SK-N-SH (cell line): ENCODE data around the gene TAS2R38. TPM values are rescaled to one million over a fixed set of nuclear protein-coding genes. Genes with fewer than 3 reads are reported as not detected.

Source experiments
- CTCF ChIA-PET: fragments of 300-600, 350-600 bp; formaldehyde crosslinking; extraction: SDS; loops from one replicate; lab custom pipeline; 2021; lab: Yijun Ruan, JAX
- POLR2A ChIA-PET: fragments of 350-600 bp; sonication (Branson Sonifier 250); formaldehyde crosslinking; extraction: SDS; loops from one replicate; lab custom pipeline; 2020; ENCODE audit warnings: antibody characterized with exemption, inconsistent platforms; lab: Yijun Ruan, JAX
- DNase-seq: peaks from one replicate; pipeline ENCODE4 v3.0.0; 2012
- H2AFZ ChIP-seq: fragments of 200-600 bp; sonication (generic); 2 replicates; pipeline ENCODE4 v1.8.1; 2016; ENCODE audit warnings: antibody characterized with exemption, mild to moderate bottlenecking, low read depth
- H3F3A ChIP-seq: fragments of 200-600 bp; sonication (generic); replicated peaks from 2 replicates; pipeline ENCODE3; 2016; ENCODE audit warnings: antibody characterized with exemption, mild to moderate bottlenecking; ENCODE audit not compliant: insufficient read depth
- H3K27ac ChIP-seq, 2 experiments: fragments of 200-500 bp in 1 of 2; fragments of 200-600 bp in 1 of 2; sonication (Bioruptor generic) in 1 of 2; sonication (generic), shearing (Covaris generic) in 1 of 2; 2 replicates each; pipeline versions ENCODE4 v1.5.1 to v1.6.1; 2014 to 2016; ENCODE audit warnings: low read depth in 2 of 2, inconsistent platforms in 1 of 2, low read length in 1 of 2, mild to moderate bottlenecking in 1 of 2, mixed read lengths in 1 of 2
- H3K27me3 ChIP-seq: fragments of 200-600 bp; sonication (generic), shearing (Covaris generic); 2 replicates; pipeline ENCODE4 v1.6.1; 2016; ENCODE audit warnings: mixed run types; ENCODE audit not compliant: insufficient read depth
- H3K36me3 ChIP-seq, 2 experiments: fragments of 200-500 bp in 1 of 2; fragments of 200-600 bp in 1 of 2; sonication (Bioruptor generic) in 1 of 2; sonication (generic) in 1 of 2; replicated peaks in 1 of 2; 2 replicates each; pipeline versions ENCODE3 to v1.5.1; 2014 to 2016; ENCODE audit warnings: low read length in 1 of 2, mild to moderate bottlenecking in 1 of 2; ENCODE audit not compliant: insufficient read depth in 2 of 2, control insufficient read depth in 1 of 2
- H3K4me1 ChIP-seq, 2 experiments: fragments of 200-500 bp in 1 of 2; fragments of 200-600 bp in 1 of 2; sonication (Bioruptor generic) in 1 of 2; sonication (generic), shearing (Covaris generic) in 1 of 2; 2 replicates each; pipeline versions ENCODE4 v1.5.1 to v1.6.1; 2014 to 2016; ENCODE audit warnings: low read depth in 1 of 2, low read length in 1 of 2, mixed run types in 1 of 2; ENCODE audit not compliant: insufficient read depth in 2 of 2, control insufficient read depth in 1 of 2
- H3K4me2 ChIP-seq: fragments of 200-600 bp; sonication (generic), shearing (Covaris generic); 2 replicates; pipeline ENCODE4 v1.6.1; 2017; ENCODE audit warnings: mixed run types
- H3K4me3 ChIP-seq, 2 experiments: fragments of 200-500 bp in 1 of 2; fragments of 200-600 bp in 1 of 2; sonication (Bioruptor generic) in 1 of 2; sonication (generic), shearing (Covaris generic) in 1 of 2; 2 replicates each; pipeline versions ENCODE4 v1.5.1 to v1.8.1; 2014 to 2016; ENCODE audit warnings: low read depth in 2 of 2, inconsistent platforms in 1 of 2, low read length in 1 of 2, mild to moderate bottlenecking in 1 of 2, mixed read lengths in 1 of 2, moderate library complexity in 1 of 2
- H3K79me2 ChIP-seq: fragments of 200-600 bp; sonication (generic); 2 replicates; pipeline ENCODE4 v1.8.1; 2017; ENCODE audit warnings: mild to moderate bottlenecking; ENCODE audit not compliant: insufficient read depth
- H3K9ac ChIP-seq: fragments of 200-600 bp; sonication (generic); 2 replicates; pipeline ENCODE4 v1.6.1; 2017; ENCODE audit warnings: mixed run types
- H3K9me2 ChIP-seq: fragments of 200-600 bp; sonication (generic); 2 replicates; pipeline ENCODE4 v1.6.1; 2017; ENCODE audit warnings: mixed run types
- H3K9me3 ChIP-seq: fragments of 200-600 bp; sonication (generic); 2 replicates; pipeline ENCODE4 v1.6.1; 2017; ENCODE audit warnings: mixed run types, mild to moderate bottlenecking, moderate library complexity
- H4K20me1 ChIP-seq: fragments of 200-600 bp; sonication (generic); 2 replicates; pipeline ENCODE4 v1.6.1; 2017; ENCODE audit warnings: mild to moderate bottlenecking, mixed run types; ENCODE audit not compliant: insufficient read depth
- CTCF ChIP-seq: fragments of 200-600 bp; sonication (generic); IDR thresholded peaks from 2 replicates; pipeline ENCODE4 v1.6.1; 2017; ENCODE audit warnings: antibody characterized with exemption, mild to moderate bottlenecking, moderate library complexity
- ELF1 ChIP-seq: IDR thresholded peaks from 2 replicates; pipeline ENCODE4 v1.4.0; 2012
- EP300 ChIP-seq, 2 experiments: IDR thresholded peaks; 2 replicates each; pipeline versions ENCODE4 v1.4.0 to v1.6.1; 2012; ENCODE audit warnings: borderline replicate concordance in 1 of 2, low read depth in 1 of 2, low read length in 1 of 2
- EZH2phosphoT487 ChIP-seq: fragments of 200-600 bp; sonication (generic); IDR thresholded peaks from 2 replicates; pipeline ENCODE4 v1.6.1; 2017; ENCODE audit warnings: low read depth, mixed run types, mild to moderate bottlenecking, antibody characterized with exemption, moderate library complexity, borderline replicate concordance
- FOSL2 ChIP-seq: IDR thresholded peaks from 2 replicates; pipeline ENCODE4 v1.4.0; 2012; ENCODE audit warnings: low read depth, mild to moderate bottlenecking, moderate library complexity, borderline replicate concordance
- GABPA ChIP-seq: IDR thresholded peaks from 2 replicates; pipeline ENCODE4 v1.4.0; 2012; ENCODE audit warnings: low read depth, mild to moderate bottlenecking
- GATA2 ChIP-seq: sonication (generic); formaldehyde crosslinking; IDR thresholded peaks from 2 replicates; pipeline ENCODE4 v1.5.0; 2020; ENCODE audit warnings: mild to moderate bottlenecking, missing genetic modification reagents
- NRF1 ChIP-seq: IDR thresholded peaks from 2 replicates; pipeline ENCODE4 v1.6.1; 2012; ENCODE audit warnings: low read depth, mild to moderate bottlenecking, low read length
- RCOR1 ChIP-seq: fragments of 150-350 bp; IDR thresholded peaks from 2 replicates; pipeline ENCODE4 v1.6.1; 2017; ENCODE audit warnings: antibody characterized with exemption, low read length
- RXRA ChIP-seq: IDR thresholded peaks from 2 replicates; pipeline ENCODE4 v1.4.0; 2012; ENCODE audit warnings: low read depth, mild to moderate bottlenecking, borderline replicate concordance
- SIN3A ChIP-seq: IDR thresholded peaks from 2 replicates; pipeline ENCODE4 v1.6.1; 2012; ENCODE audit warnings: low read depth, mild to moderate bottlenecking, low read length, moderate library complexity, borderline replicate concordance
- TCF12 ChIP-seq: IDR thresholded peaks from 2 replicates; pipeline ENCODE4 v1.4.0; 2012
- USF2 ChIP-seq: fragments of 150-350 bp; IDR thresholded peaks from 2 replicates; pipeline ENCODE4 v1.6.1; 2017; ENCODE audit warnings: antibody characterized with exemption, low read length, low read depth, borderline replicate concordance
- YY1 ChIP-seq: IDR thresholded peaks from 2 replicates; pipeline ENCODE4 v1.4.0; 2012; ENCODE audit warnings: low read depth, mild to moderate bottlenecking
- ZBTB33 ChIP-seq: IDR thresholded peaks from 2 replicates; pipeline ENCODE4 v1.4.0; 2012; ENCODE audit warnings: low read depth, borderline replicate concordance
- WGBS: methylation state at CpG from one replicate; pipeline ENCODE4 v1.1.6; 2017; ENCODE audit warnings: low lambda C conversion rate; 5-methylcytosine and 5-hydroxymethylcytosine counted together
- polyA plus RNA-seq, 3 experiments: library from polyadenylated mRNA; depleted of rRNA; stranded (reverse); fragments of >200 nt; gene quantifications; 2 replicates each; pipeline ENCODE4 v1.2.3, GENCODE V29; 2012

TAS2R38 gene
- polyA plus RNA-seq, 1 of the 3 experiments (the other 2 are of a cell fraction) = 0.23 TPM

GRCh38 chr7:142001163-142001874 lies 27.7 kb upstream of the TAS2R38 start:
- Histone ChIP-seq H3K27me3 (no peaks in the 10 kb centered on the region), H3K4me1 (peaks cover 0 to 17% of the 10 kb centered on the region in 2 experiments; a peak in 2 of 4 replicates), H4K20me1 (no peaks in the 10 kb centered on the region), H3K9me2 (no peaks in the 10 kb centered on the region), H3K4me3 (no peak overlapping the region), H3K9me3 (no peaks in the 10 kb centered on the region), H3K27ac (peak overlapping the region in 1 of 2 experiments; percentile 74; a peak in 2 of 4 replicates), H3K9ac (peak overlapping the region; percentile 13; the same call in 1 of the 2 replicates), H3F3A (peaks cover 28% of the 10 kb centered on the region), H3K36me3 (no peaks in the 10 kb centered on the region), H3K79me2 (no peaks in the 10 kb centered on the region), H2AFZ (peak overlapping the region; percentile 54; the same call in 1 of the 2 replicates), H3K4me2 (peak overlapping the region; percentile 3)
- TF ChIP-seq CTCF (no peak), SIN3A (no peak), FOSL2 (0 out of 2 replicates have a peak, but pooled peaks have one; percentile 35), NRF1 (no peak), USF2 (no peak), TCF12 (no peak)
- ChIA-PET POLR2A (no interaction called here), CTCF (no interaction called here)
- no peak for DNase-seq
- 6% methylated on average over 4 of the region's 4 CpGs for WGBS

- Histone ChIP-seq H3K36me3 (no peaks in the 10 kb centered on the region), H2AFZ (no peak overlapping the region), H3K4me1 (peaks cover 0 to 17% of the 10 kb centered on the region in 2 experiments; a peak in 2 of 4 replicates), H3K9me2 (no peaks in the 10 kb centered on the region), H4K20me1 (no peaks in the 10 kb centered on the region), H3F3A (peaks cover 28% of the 10 kb centered on the region), H3K4me3 (no peak overlapping the region), H3K79me2 (no peaks in the 10 kb centered on the region), H3K9me3 (no peaks in the 10 kb centered on the region), H3K27ac (peak overlapping the region in 1 of 2 experiments; percentile 74; a peak in 2 of 4 replicates), H3K27me3 (no peaks in the 10 kb centered on the region), H3K9ac (no peak overlapping the region), H3K4me2 (no peak overlapping the region)
- 11% methylated on average over 3 of the region's 3 CpGs for WGBS
- CTCF ChIA-PET = interaction anchor here (2.2 kb wide), 1 partner anchor 24 kb away, joined by 13 read pairs; no protein-coding TSS in a partner anchor
- DNase-seq = no peak
- peak; percentile 26; the same call in 1 of the 2 replicates for TF ChIP-seq TCF12
- no peak for TF ChIP-seq RXRA
- TF ChIP-seq FOSL2 = peak; percentile 11; the same call in 1 of the 2 replicates
- no peak for TF ChIP-seq ZBTB33
- no peak for TF ChIP-seq GABPA
- no peak for TF ChIP-seq EP300 (IDR thresholded peaks at IDR 0.05; ENCODE audit: borderline replicate concordance in 1 of 2, low read depth in 1 of 2, low read length in 1 of 2)
- TF ChIP-seq RCOR1 = no peak
- TF ChIP-seq ELF1 = no peak
- TF ChIP-seq EZH2phosphoT487 = no peak
- no peak for TF ChIP-seq GATA2 (CRISPR knock-in tag)
- no peak for TF ChIP-seq YY1
- POLR2A ChIA-PET = no interaction called here
Observed at GRCh38 chr7:142000244-142000643, 26.7 kb upstream of the TAS2R38 start.
